HG03095 (cell line): ENCODE results near the gene PMF1.
A peak's percentile ranks its signal among the peaks of the same experiment; 100 is the strongest.
"Not testable (repeated sequence)": the region's sequence is repeated elsewhere in the genome, so short reads cannot be mapped to it uniquely, and the experiment has no call there.

ENCODE experiments used
- ATAC-seq: cut with Tn5 transposase; IDR thresholded peaks from one replicate; pipeline ENCODE4 v1.9.1; 2021; ENCODE audit warnings: moderate library complexity; ENCODE audit not compliant: unreplicated experiment

The PMF1 gene

GRCh38 chr1:156212833-156213643 is at the start of gene PMF1:
TSS of gene PMF1 (plus strand) at chr1:156213007. CDS start at chr1:156213016, 9 bp downstream.
- ATAC-seq = peak; percentile 80

- no peak for ATAC-seq
Measured at GRCh38 chr1:156163712-156164111, 49.1 kb upstream of the PMF1 start.

GRCh38 chr1:156164125-156164831 is 48.5 kb upstream of the PMF1 start:
- ATAC-seq = no peak

- no peak for ATAC-seq
Measured at GRCh38 chr1:156165083-156165482, 47.7 kb upstream of the PMF1 start.

GRCh38 chr1:156167536-156167935 is 45.3 kb upstream of the PMF1 start:
- ATAC-seq = no peak

GRCh38 chr1:156172696-156173470 is 39.9 kb upstream of the PMF1 start:
- no peak for ATAC-seq

GRCh38 chr1:156176610-156177210 is 36.1 kb upstream of the PMF1 start:
- no peak for ATAC-seq

GRCh38 chr1:156177919-156178654 is 34.7 kb upstream of the PMF1 start:
- no peak for ATAC-seq

GRCh38 chr1:156180471-156180870 is 32.3 kb upstream of the PMF1 start:
- ATAC-seq = no peak

- not testable (repeated sequence) for ATAC-seq
Measured at GRCh38 chr1:156181391-156181924, 31.3 kb upstream of the PMF1 start.

GRCh38 chr1:156182010-156182779 is 30.6 kb upstream of the PMF1 start:
- not testable (repeated sequence) for ATAC-seq

GRCh38 chr1:156186347-156187177 is 26.2 kb upstream of the PMF1 start:
- not testable (repeated sequence) for ATAC-seq

- not testable (repeated sequence) for ATAC-seq
Measured at GRCh38 chr1:156190265-156190664, 22.5 kb upstream of the PMF1 start.

- no peak for ATAC-seq
Measured at GRCh38 chr1:156191292-156191964, 21.4 kb upstream of the PMF1 start.

GRCh38 chr1:156193208-156193487 is 19.7 kb upstream of the PMF1 start:
- no peak for ATAC-seq

- peak; percentile 86 for ATAC-seq
Measured at GRCh38 chr1:156193488-156194299, 19.1 kb upstream of the PMF1 start, which contains the start of gene SLC25A44. TSS of gene SLC25A44 (plus strand) at chr1:156194104. CDS start at chr1:156199848, 5,744 bp downstream.

GRCh38 chr1:156194300-156194652 is 18.5 kb upstream of the PMF1 start:
- ATAC-seq = peak; percentile 3
